GM12874 (cell line): ENCODE results near the gene RAP1A.

ENCODE experiments used
- TF ChIP-seq, protein P1 (sequence below): IDR thresholded peaks from 2 replicates; pipeline ENCODE4 v1.5.1; 2011; ENCODE audit warnings: low read depth, mild to moderate bottlenecking, control low read depth, low read length, moderate library complexity; ENCODE audit not compliant: insufficient read depth

The RAP1A gene

DNA sequence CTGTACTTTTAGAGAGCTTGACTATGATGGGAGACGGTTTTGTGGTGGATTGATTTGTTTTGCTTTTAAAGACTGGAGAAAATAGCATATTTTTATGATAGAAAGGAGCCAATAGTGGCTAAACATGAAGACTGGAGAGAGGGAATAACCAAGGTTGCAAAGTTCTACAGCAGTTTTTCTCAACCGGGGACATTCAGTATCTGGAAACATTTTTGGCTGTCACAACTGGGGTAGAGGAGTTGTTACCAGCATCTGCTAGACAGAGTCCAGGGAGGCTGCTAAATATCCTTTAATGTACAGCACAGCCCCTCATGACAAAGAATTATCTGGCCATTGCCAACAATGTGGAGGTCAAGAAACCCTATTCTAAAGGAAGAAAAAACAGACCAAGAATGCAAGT lies 38.4 kb upstream of the RAP1A start:
- TF ChIP-seq, protein P1, sequence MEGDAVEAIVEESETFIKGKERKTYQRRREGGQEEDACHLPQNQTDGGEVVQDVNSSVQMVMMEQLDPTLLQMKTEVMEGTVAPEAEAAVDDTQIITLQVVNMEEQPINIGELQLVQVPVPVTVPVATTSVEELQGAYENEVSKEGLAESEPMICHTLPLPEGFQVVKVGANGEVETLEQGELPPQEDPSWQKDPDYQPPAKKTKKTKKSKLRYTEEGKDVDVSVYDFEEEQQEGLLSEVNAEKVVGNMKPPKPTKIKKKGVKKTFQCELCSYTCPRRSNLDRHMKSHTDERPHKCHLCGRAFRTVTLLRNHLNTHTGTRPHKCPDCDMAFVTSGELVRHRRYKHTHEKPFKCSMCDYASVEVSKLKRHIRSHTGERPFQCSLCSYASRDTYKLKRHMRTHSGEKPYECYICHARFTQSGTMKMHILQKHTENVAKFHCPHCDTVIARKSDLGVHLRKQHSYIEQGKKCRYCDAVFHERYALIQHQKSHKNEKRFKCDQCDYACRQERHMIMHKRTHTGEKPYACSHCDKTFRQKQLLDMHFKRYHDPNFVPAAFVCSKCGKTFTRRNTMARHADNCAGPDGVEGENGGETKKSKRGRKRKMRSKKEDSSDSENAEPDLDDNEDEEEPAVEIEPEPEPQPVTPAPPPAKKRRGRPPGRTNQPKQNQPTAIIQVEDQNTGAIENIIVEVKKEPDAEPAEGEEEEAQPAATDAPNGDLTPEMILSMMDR: no peak

DNA sequence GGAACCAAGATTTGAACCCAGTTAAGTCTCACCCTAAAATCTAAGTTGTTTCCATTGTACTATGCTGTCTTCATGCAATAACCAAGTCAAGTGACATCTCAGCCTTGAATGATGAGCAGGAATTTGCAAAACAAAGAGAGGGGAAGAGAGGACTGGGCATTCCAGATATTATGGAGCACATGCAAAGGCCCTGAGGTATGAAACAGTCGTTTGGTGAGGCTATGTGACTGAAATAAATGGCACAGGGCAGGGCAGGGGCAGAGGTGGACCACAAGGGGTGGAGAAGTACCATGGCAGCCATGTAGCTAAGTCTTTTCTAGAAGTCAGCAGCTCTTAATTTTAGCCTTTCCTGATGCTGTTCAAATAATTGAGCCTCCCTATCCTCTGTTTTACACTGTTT lies 37.6 kb upstream of the RAP1A start:
- TF ChIP-seq, protein P1: no peak

DNA sequence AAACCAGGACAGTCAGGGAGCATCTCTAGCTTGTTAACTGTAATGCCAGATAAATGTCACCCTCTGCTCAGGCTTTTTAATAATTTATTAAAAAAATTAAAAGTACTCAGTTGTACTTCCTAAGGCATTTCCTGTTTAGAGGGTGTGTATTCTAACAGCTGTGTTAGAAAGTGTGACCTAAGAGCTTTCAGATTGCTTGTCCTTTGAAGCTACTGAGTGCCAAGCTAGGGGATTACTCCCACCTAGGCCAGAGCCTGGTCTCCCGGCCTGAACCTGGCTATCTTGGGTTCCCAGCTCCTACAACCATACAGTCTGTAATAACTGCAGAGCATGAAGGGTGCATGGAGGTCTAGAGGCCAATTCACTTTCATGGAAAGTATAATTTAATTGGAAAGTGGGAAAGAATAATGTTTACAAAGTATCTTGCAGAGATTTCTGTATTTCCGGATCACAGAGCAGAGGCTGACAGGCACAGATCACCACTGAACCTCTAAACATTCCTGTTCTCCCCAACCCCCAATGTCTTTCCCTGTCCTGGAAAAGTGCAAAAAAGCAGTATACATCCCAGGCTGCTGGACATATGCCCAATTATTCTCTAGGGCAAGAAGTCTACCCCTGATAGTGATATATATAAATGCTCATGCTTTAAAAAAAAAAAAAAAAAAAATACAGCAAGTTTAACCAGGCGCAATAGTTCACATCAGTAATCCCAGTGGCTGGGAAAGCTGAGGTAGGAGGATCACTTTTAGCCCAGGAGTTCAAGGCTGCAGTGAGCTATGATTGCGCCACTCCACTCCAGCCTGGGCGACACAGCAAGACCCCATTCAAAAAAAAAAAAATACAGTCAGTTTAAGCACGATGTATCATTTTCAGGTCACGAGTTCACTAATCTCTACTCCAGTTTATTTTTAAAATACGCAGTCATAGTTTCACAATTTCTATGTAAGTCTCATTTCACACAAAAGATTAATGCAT lies 36.7 kb upstream of the RAP1A start:
- TF ChIP-seq, protein P1: no peak

DNA sequence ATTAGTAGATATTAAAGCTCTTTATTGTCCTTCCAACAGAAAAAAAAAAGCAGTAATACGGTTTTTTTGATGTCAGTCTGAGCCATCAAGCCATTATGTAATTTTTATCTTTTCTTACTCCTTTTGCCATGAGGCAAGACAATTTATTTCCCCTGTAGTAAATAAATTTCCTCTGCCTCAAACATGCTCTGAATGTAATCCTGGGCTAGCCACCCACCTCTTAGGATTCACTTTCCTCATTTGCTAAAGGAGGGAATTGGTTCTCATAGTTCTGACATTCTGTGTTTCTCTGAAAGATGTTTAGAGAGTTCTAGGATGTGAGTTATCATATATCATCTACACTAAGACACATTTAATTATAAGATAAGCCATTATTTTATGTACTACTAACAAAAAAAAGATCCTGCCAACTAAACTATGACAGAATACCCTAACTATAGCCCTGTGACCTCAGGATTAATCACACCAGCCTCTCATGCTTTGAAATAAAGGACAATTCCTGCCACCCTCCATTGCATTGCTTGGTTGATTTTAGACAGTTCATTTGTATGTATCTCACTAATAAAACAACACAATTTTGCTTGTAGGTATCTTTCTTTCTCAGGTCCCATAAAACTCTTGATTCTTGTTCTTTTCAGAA lies 34.0 kb upstream of the RAP1A start:
- TF ChIP-seq, protein P1: no peak

DNA sequence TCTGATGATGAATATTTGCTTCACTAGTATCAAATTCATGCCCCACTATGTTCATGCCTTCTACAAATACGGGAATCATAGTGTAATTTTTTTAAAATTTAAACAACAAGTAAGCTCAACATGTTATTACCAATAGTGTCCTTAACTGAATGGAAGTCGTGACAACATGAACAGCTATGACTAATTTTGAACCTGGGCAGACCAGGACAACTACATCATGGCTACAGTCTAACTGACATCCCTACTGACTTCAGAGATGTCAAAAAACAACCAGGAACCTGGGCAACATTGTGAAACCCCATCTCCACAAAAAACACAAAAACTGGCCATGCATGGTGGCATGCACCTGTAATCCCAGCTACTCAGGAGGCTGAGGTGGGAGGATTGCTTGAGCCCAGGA lies 33.5 kb upstream of the RAP1A start:
- TF ChIP-seq, protein P1: no peak

DNA sequence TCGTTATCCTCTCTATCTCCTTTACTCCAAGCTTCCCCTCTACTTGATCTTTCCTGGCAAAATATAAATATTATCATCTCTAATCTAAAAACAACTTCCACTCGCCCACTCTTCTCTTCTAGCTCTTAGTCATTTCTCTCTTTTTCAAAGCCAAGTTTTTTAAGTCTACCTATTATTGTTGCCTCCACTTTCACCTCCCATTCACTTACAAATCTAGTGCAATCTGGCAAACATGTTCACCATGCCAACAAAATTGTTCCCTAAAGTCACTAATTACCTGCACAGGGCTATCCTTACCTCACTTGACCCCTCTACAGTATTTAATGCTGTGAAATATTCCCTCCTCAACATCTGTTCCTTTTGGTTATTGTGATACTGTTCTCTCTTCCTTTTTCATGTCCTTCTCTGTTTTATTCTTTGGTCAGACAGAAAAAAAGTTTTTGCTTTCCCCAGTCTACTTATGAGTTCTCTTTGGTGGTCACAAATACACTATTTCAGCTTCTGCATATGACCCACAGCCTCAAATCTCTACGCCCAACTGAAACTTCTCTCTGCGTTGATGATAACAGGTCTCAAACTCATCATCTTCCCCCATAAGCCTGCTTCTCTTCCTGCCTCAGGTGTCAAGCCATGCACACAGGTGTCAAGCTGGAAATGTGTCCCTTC lies 31.9 kb upstream of the RAP1A start:
- TF ChIP-seq, protein P1: no peak

DNA sequence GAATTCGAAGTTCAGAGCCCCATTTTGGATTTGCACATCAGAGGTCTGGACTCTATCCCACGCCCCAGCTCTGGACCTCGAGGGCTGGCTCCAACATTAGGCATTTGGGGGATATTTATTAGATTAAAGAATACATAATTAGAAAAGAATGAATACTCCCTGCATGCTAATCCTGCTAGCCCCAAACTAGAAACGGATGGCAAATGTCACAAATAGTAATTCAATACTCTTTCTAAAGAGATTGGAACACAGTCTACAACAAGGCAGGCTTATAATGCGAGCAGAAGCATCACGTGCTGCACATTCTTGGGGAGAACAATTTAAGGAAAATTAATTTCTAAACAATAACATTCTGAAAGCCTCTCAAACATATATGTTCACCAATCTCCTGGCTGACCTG lies 27.7 kb upstream of the RAP1A start:
- TF ChIP-seq, protein P1: no peak
